HepG2 (cell line): ENCODE results near the gene AGAP1. TPM values are rescaled to one million over a fixed set of nuclear protein-coding genes. Genes with fewer than 3 reads are reported as not detected.

Experiments
- BRCA1 ChIP-seq: sonication (generic); formaldehyde crosslinking; IDR thresholded peaks from 2 replicates; pipeline ENCODE4 v1.4.0; 2020; ENCODE audit warnings: missing genetic modification reagents
- HMG20B ChIP-seq: conservative IDR thresholded peaks from 2 replicates; pipeline ENCODE4 v1.6.1; 2016; ENCODE audit warnings: missing genetic modification reagents, missing compliant biosample characterization
- KLF9 ChIP-seq: IDR thresholded peaks from 2 replicates; pipeline ENCODE4 v1.6.1; 2016; ENCODE audit warnings: low read depth
- MED1 ChIP-seq: sonication (generic); formaldehyde crosslinking; IDR thresholded peaks from 2 replicates; pipeline ENCODE4 v1.4.0; 2020; ENCODE audit warnings: missing genetic modification reagents
- TCF12 ChIP-seq, 2 experiments: fragments of 450-650 bp in 1 of 2; sonication (generic) in 1 of 2; formaldehyde crosslinking in 1 of 2; IDR thresholded peaks; 2 replicates each; pipeline versions ENCODE4 v1.6.1 to v1.8.0; 2017 to 2022; ENCODE audit warnings: antibody characterized with exemption in 1 of 2, mild to moderate bottlenecking in 1 of 2, missing genetic modification reagents in 1 of 2, moderate library complexity in 1 of 2
- TCF7L2 ChIP-seq: IDR thresholded peaks from 2 replicates; pipeline ENCODE4 v1.6.1; 2011; ENCODE audit warnings: mild to moderate bottlenecking, low read depth, low read length, moderate library complexity
- TRIM22 ChIP-seq: fragments of 450-650 bp; IDR thresholded peaks from 2 replicates; pipeline ENCODE4 v1.6.1; 2017
- XBP1 ChIP-seq: sonication (generic); formaldehyde crosslinking; IDR thresholded peaks from 2 replicates; pipeline ENCODE4 v1.5.0; 2020; ENCODE audit warnings: missing genetic modification reagents
- ZBTB7A ChIP-seq: sonication (generic); formaldehyde crosslinking; IDR thresholded peaks from 2 replicates; pipeline ENCODE4 v1.8.0; 2022; ENCODE audit warnings: mild to moderate bottlenecking, missing genetic modification reagents
- ZFX ChIP-seq: sonication (generic); formaldehyde crosslinking; IDR thresholded peaks from 2 replicates; pipeline ENCODE4 v1.4.0; 2020; ENCODE audit warnings: mild to moderate bottlenecking, low read depth, missing genetic modification reagents, moderate library complexity
- ZNF318 ChIP-seq: sonication (generic); formaldehyde crosslinking; IDR thresholded peaks from 2 replicates; pipeline ENCODE4 v1.4.0; 2020; ENCODE audit warnings: mild to moderate bottlenecking, missing genetic modification reagents
- ZNF335 ChIP-seq: sonication (generic); formaldehyde crosslinking; IDR thresholded peaks from 2 replicates; pipeline ENCODE4 v1.4.0; 2020; ENCODE audit warnings: missing genetic modification reagents
- polyA plus RNA-seq, 8 experiments: library from polyadenylated mRNA; depleted of rRNA in 3 of 8; stranded (reverse) in 7 of 8; unstranded in 1 of 8; fragments of >200 nt; fragmentation: Illumina TruSeq in 4 of 8; extraction: Trizol in 4 of 8; gene quantifications; 2 replicates each; pipeline versions ENCODE4 v1.2.1 to v1.2.3, GENCODE V29; 2011 to 2016; ENCODE audit warnings: low read depth in 4 of 8, missing spikeins in 1 of 8, mixed read lengths in 1 of 8; ENCODE audit not compliant: insufficient read depth in 1 of 8
- total RNA-seq, 5 experiments: library from RNA; depleted of rRNA; stranded (reverse); fragments of >200 nt; fragmentation: Illumina TruSeq; extraction: Trizol; gene quantifications; 2 replicates each; pipeline ENCODE4 v1.2.3, GENCODE V29; 2016; ENCODE audit warnings: low read depth in 1 of 5
- TF ChIP-seq, protein P1 (sequence below): sonication (generic); formaldehyde crosslinking; IDR thresholded peaks from 2 replicates; pipeline ENCODE4 v1.5.1; 2020; ENCODE audit warnings: missing genetic modification reagents, mild to moderate bottlenecking, borderline replicate concordance
- TF ChIP-seq, protein P2 (sequence below): sonication (generic); formaldehyde crosslinking; IDR thresholded peaks from 2 replicates; pipeline ENCODE4 v1.4.0; 2020; ENCODE audit warnings: missing genetic modification reagents

AGAP1 gene
- total and polyA plus RNA-seq, 2 of the 13 experiments (the other 11 are each of a cell fraction or from before 2014, with no cell fraction given) = 21.2 to 32.7 TPM

DNA sequence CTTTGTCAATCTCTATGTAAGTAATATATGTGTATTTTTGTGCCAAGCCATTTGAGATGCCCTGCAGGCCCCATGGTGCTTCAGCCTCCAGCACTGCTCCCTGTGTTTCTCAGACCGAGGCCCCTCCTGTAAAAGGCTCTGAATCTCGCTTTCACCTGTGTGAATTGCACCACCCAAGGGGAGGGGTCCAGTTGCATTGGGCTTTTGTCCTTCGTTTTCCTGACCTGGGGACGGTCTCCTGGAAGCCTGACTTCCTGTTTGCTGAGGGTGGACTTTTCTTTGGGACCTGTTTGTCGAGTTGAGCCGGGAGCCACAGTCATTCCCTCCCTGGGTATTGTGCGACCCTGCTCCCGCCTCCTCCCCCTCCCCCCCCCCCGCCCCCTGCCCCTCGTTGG, 48.9 kb downstream of the AGAP1 start (continued):
- TF ChIP-seq ZNF318 (CRISPR knock-in tag) (0 out of 2 replicates have a peak, but pooled peaks have one; percentile 60), HMG20B (CRISPR knock-in tag) (peak; percentile 77; the same call in 1 of the 2 replicates), KLF9 (CRISPR knock-in tag) (no peak), ZBTB7A (peak; percentile 65; the same call in 1 of the 2 replicates), XBP1 (no peak), BRCA1 (CRISPR knock-in tag) (no peak), ZNF335 (CRISPR knock-in tag) (no peak; the same call in 1 of the 2 replicates), TCF12 (IDR thresholded peaks at IDR 0.05) (no peak), TCF12 (CRISPR knock-in tag; IDR thresholded peaks at IDR 0.05) (no peak), MED1 (CRISPR knock-in tag) (peak; percentile 72; the same call in 1 of the 2 replicates), TRIM22 (no peak), TCF7L2 (no peak), ZFX (CRISPR knock-in tag) (peak; percentile 38; the same call in 1 of the 2 replicates)
- TF ChIP-seq, protein P1, sequence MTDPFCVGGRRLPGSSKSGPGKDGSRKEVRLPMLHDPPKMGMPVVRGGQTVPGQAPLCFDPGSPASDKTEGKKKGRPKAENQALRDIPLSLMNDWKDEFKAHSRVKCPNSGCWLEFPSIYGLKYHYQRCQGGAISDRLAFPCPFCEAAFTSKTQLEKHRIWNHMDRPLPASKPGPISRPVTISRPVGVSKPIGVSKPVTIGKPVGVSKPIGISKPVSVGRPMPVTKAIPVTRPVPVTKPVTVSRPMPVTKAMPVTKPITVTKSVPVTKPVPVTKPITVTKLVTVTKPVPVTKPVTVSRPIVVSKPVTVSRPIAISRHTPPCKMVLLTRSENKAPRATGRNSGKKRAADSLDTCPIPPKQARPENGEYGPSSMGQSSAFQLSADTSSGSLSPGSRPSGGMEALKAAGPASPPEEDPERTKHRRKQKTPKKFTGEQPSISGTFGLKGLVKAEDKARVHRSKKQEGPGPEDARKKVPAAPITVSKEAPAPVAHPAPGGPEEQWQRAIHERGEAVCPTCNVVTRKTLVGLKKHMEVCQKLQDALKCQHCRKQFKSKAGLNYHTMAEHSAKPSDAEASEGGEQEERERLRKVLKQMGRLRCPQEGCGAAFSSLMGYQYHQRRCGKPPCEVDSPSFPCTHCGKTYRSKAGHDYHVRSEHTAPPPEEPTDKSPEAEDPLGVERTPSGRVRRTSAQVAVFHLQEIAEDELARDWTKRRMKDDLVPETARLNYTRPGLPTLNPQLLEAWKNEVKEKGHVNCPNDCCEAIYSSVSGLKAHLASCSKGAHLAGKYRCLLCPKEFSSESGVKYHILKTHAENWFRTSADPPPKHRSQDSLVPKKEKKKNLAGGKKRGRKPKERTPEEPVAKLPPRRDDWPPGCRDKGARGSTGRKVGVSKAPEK (CRISPR knock-in tag) = no peak
- TF ChIP-seq, protein P2, sequence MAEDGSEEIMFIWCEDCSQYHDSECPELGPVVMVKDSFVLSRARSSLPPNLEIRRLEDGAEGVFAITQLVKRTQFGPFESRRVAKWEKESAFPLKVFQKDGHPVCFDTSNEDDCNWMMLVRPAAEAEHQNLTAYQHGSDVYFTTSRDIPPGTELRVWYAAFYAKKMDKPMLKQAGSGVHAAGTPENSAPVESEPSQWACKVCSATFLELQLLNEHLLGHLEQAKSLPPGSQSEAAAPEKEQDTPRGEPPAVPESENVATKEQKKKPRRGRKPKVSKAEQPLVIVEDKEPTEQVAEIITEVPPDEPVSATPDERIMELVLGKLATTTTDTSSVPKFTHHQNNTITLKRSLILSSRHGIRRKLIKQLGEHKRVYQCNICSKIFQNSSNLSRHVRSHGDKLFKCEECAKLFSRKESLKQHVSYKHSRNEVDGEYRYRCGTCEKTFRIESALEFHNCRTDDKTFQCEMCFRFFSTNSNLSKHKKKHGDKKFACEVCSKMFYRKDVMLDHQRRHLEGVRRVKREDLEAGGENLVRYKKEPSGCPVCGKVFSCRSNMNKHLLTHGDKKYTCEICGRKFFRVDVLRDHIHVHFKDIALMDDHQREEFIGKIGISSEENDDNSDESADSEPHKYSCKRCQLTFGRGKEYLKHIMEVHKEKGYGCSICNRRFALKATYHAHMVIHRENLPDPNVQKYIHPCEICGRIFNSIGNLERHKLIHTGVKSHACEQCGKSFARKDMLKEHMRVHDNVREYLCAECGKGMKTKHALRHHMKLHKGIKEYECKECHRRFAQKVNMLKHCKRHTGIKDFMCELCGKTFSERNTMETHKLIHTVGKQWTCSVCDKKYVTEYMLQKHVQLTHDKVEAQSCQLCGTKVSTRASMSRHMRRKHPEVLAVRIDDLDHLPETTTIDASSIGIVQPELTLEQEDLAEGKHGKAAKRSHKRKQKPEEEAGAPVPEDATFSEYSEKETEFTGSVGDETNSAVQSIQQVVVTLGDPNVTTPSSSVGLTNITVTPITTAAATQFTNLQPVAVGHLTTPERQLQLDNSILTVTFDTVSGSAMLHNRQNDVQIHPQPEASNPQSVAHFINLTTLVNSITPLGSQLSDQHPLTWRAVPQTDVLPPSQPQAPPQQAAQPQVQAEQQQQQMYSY = no peak
